Measurements from ENCODE around the gene MYL1.

The MYL1 gene

GRCh38 chr2:210264282-210264681 lies 50.7 kb downstream of the MYL1 start:
- DNase-seq: no peak

DNA sequence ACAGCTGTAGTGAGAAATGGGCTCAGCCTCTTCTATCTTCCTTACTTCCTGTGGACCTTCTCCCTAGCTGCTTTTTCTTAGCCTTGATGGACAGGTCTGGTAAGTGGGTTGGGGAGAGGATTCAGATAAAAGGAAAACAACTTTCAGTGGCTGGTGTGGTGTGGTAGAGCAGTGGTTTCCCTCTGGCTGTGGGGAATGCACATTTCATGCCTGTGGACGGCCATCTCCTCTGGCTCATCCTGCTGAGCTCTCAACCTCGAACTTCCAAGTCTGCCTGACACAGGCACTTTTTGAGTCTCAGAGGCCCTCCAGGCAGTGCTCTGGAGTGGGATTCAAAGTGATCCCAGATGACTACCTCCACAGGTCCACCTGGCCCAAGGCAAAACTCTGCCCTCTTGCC lies 51.1 kb downstream of the MYL1 start:
- no peak for DNase-seq

GRCh38 chr2:210262036-210262435 lies 52.9 kb downstream of the MYL1 start:
- DNase-seq: no peak

DNA sequence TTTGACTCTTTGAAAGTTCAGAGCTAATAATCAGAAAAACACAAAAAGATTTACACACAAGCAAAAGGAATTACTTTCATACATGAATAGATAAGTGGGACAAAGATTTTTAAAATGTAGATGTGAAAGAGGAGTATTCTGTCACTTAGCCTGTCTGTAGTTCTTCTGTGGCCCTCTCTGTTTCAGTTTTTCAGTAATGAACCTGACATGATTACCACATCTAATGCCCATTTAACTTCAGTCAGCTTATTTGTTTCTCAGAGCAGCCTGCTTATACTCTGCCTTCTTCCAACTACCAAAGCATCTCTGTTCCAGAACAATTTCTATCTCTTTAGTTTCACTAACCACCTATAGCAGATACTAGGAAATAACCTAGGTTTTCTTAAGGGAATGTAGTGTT lies 55.3 kb downstream of the MYL1 start:
- DNase-seq: no peak

DNA sequence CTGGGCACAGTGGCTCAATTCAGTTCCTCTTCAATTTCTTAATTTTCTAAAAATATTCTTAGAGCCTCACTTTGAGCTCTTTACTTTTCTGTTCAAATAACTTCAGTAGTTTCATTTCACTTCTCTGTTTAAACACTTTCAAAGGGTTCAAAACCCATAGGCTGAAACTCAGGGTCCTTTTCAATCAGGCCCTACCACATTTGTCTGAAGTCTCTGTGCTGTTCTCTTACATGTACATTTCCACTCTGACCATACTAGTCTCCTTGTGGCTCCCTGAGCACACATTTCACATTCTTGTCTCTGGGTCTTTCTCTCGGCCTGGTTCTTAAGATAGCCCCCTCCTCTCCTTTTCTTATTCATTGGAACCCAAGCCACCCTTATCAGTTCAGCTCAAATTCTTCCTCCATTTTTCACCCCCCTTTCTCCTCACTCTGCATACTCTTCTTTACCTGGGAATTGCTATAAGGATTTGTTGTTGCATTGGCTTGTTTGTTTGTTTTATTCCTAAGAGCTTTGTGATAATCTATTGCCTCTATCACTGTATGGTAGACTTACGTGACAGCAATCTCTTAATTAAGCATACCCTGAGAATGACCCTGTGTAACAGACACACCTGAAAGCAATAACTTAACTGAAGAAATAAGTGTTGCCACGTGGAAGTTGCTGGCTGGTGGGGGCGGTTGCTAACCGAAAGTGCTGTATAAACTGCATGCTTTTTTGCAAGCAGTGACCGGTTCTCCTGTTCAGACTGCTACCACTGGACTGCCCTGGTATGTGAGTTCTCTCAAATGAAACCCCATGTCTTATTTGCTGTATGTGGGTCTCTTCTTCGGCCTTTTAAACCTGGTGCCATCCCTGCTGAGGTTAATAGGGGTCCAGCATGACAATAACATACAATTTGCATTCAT lies 62.0 kb downstream of the MYL1 start:
- DNase-seq: no peak

- no peak for DNase-seq
These were observed 64.4 kb downstream of the MYL1 start for GRCh38 chr2:210250622-210251021.
